HEK293 (cell line): ENCODE results near the gene GEMIN7.

ENCODE experiments used
- CTCF ChIP-seq: fragments of 450-650 bp; formaldehyde crosslinking; IDR thresholded peaks from 2 replicates; pipeline ENCODE4 v1.5.1; 2016; ENCODE audit warnings: missing biosample characterization, missing genetic modification characterization
- PATZ1 ChIP-seq: fragments of 450-650 bp; formaldehyde crosslinking; IDR thresholded peaks from 2 replicates; pipeline ENCODE4 v1.5.1; 2016; ENCODE audit warnings: missing biosample characterization, missing genetic modification characterization
- REST ChIP-seq: fragments of 450-650 bp; formaldehyde crosslinking; IDR thresholded peaks from 2 replicates; pipeline ENCODE4 v1.5.1; 2016; ENCODE audit warnings: missing biosample characterization, missing genetic modification characterization
- YY1 ChIP-seq: fragments of 450-650 bp; formaldehyde crosslinking; IDR thresholded peaks from 2 replicates; pipeline ENCODE4 v1.5.1; 2018; ENCODE audit warnings: missing biosample characterization, missing genetic modification characterization
- ZBTB1 ChIP-seq: fragments of 450-650 bp; formaldehyde crosslinking; IDR thresholded peaks from 2 replicates; pipeline ENCODE4 v1.5.1; 2016; ENCODE audit warnings: missing biosample characterization, missing genetic modification characterization
- ZFP69B ChIP-seq: fragments of 450-650 bp; formaldehyde crosslinking; IDR thresholded peaks from 2 replicates; pipeline ENCODE4 v1.5.1; 2016; ENCODE audit warnings: missing biosample characterization, missing genetic modification characterization
- ZNF26 ChIP-seq: fragments of 450-650 bp; formaldehyde crosslinking; IDR thresholded peaks from 2 replicates; pipeline ENCODE4 v1.5.1; 2016; ENCODE audit warnings: missing biosample characterization, missing genetic modification characterization
- ZNF266 ChIP-seq: fragments of 450-650 bp; formaldehyde crosslinking; IDR thresholded peaks from 2 replicates; pipeline ENCODE4 v1.5.1; 2016; ENCODE audit warnings: missing biosample characterization, missing genetic modification characterization, low read depth

GRCh38 chr19:45078390-45079062 lies 534 bp upstream of the GEMIN7 start:
- no peak for TF ChIP-seq ZNF266 (tag by site-specific recombination)
- TF ChIP-seq CTCF: no peak
- no peak for TF ChIP-seq PATZ1 (tag by site-specific recombination)
- TF ChIP-seq ZFP69B (tag by site-specific recombination): no peak
- TF ChIP-seq YY1 (tag by site-specific recombination): no peak
- TF ChIP-seq ZNF26 (tag by site-specific recombination): no peak
- no peak for TF ChIP-seq ZBTB1 (tag by site-specific recombination)
- TF ChIP-seq REST: no peak
